Adrenal gland (tissue), 5 donors: ENCODE data around the gene RBM33.

ENCODE experiments used
- CTCF ChIP-seq, 6 experiments: fragments of 450-650 bp in 4 of 6; fragments of 200-600 bp in 2 of 6; sonication (generic) in 1 of 6; IDR thresholded peaks; 1 replicate in 5 of 6; 2 replicates in 1 of 6; pipeline versions ENCODE4 v1.5.1 to v1.8.0; 2016 to 2021; ENCODE audit warnings: antibody characterized with exemption in 6 of 6, mild to moderate bottlenecking in 2 of 6, moderate library complexity in 1 of 6
- POLR2A ChIP-seq, 2 donors: fragments of 450-650 bp; IDR thresholded peaks; one replicate each; pipeline ENCODE4 v1.6.1; 2017; ENCODE audit warnings: antibody characterized with exemption in 2 of 2, mild to moderate bottlenecking in 2 of 2, moderate library complexity in 1 of 2
- donor health status: DM: no; HTN: no; CAD: no.

- TF ChIP-seq CTCF (IDR thresholded peaks at IDR 0.05) (peak; percentile 88 to 98 (median 92)), POLR2A (IDR thresholded peaks at IDR 0.05) (no peak)
Observed at GRCh38 chr7:155598810-155599210, 45.7 kb upstream of the RBM33 start.
